Activated B cell treated with CpG ODN at 0.5 μM for 24 hours (primary cell): ENCODE measurements around the gene KRT6A. TPM values are rescaled to one million over a fixed set of nuclear protein-coding genes. Genes with fewer than 3 reads are reported as not detected.

Source experiments
- ATAC-seq: fragments of 200-7000 bp; cut with Tn5 transposase; one replicate; pipeline ENCODE4 v1.10.0; 2021; ENCODE audit warnings: low read depth, mild to moderate bottlenecking, moderate library complexity
- CTCF ChIA-PET: fragments of 350-600 bp; sonication (Branson Sonifier 250); formaldehyde crosslinking; loops from one replicate; lab custom pipeline; 2021; ENCODE audit warnings: antibody characterized with exemption; lab: Charles Lee
- POLR2A ChIA-PET: fragments of 350-600 bp; sonication (Branson Sonifier 250); formaldehyde crosslinking; loops from one replicate; lab custom pipeline; 2021; ENCODE audit warnings: antibody characterized with exemption; lab: Charles Lee
- DNase-seq: peaks from one replicate; pipeline ENCODE4 v3.0.0; 2022
- H3K27ac Mint-ChIP-seq: one replicate; pipeline ENCODE4 v1.8.0; 2020; ENCODE audit warnings: mixed read lengths
- H3K27me3 Mint-ChIP-seq: one replicate; pipeline ENCODE4 v1.8.0; 2021; ENCODE audit warnings: mixed read lengths
- H3K36me3 Mint-ChIP-seq: one replicate; pipeline ENCODE4 v1.8.0; 2021; ENCODE audit warnings: low read depth, mixed read lengths
- H3K4me1 Mint-ChIP-seq: one replicate; pipeline ENCODE4 v1.8.0; 2021; ENCODE audit warnings: mixed read lengths
- H3K4me3 Mint-ChIP-seq: one replicate; pipeline ENCODE4 v1.8.0; 2020; ENCODE audit warnings: mild to moderate bottlenecking, mixed read lengths
- H3K9me3 Mint-ChIP-seq: one replicate; pipeline ENCODE4 v1.8.0; 2020; ENCODE audit warnings: mixed read lengths
- CTCF ChIP-seq: fragments of 200-600 bp; IDR thresholded peaks from one replicate; pipeline ENCODE4 v1.8.0; 2022; ENCODE audit warnings: antibody characterized with exemption, mild to moderate bottlenecking
- intact Hi-C: fragments of 100-400 bp; cut with micrococcal nuclease; formaldehyde crosslinking; loops from one replicate; pipeline ENCODE4 v1.15.1; 2024
- total RNA-seq: library from RNA; stranded (reverse); gene quantifications from 2 replicates; pipeline ENCODE4 v1.2.3, GENCODE V29; 2022

Gene KRT6A
- total RNA-seq, 1 donor from 2014 or later = not detected

DNA sequence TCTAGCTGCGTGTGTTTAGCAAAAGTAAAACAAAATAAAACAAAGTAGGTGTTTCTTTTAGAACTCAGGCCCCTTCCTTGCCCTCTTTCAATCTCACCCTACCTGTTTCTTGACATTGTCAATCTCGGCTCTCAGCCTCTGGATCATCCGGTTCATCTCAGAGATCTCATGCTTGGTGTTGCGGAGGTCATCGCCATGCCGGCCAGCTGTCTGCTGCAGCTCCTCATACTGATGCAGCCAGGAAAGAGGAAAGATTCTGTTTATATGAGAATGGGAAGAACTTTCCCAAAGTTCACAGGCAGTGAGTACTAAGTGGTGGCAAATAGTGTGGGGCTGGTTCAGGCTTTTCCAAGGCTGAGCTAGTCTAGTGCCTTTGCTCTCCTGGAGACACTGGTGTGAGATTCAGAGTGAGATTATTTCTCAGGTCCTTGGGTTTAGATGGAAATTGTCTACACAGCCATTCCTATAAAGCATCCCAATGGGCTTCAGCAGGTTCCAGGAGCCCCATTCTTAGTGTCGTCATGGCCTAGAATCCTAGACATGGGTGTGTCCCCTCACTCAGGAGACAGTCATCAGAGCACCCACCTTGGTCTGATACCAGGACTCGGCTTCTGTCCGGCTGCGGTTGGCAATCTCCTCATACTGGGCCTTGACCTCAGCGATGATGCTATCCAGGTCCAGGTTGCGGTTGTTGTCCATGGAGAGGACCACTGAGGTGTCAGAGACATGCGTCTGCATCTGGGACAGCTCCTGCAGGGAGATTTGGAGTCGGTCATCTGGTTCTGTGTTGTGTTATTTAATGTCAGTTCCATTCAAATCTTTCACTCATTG is 24.2 kb upstream of the KRT6A start:
- no peak for ATAC-seq
- ChIA-PET POLR2A (no interaction called here), CTCF (no interaction called here)
- H3K4me1 Mint-ChIP-seq = no peaks in the 10 kb centered on the region
- intact Hi-C loops = no loop called here
- no peaks in the 10 kb centered on the region for H3K27me3 Mint-ChIP-seq
- H3K9me3 Mint-ChIP-seq = no peaks in the 10 kb centered on the region
- H3K4me3 Mint-ChIP-seq = no peak overlapping the region
- TF ChIP-seq CTCF = no peak
- no peak for DNase-seq
- no peaks in the 10 kb centered on the region for H3K36me3 Mint-ChIP-seq
- no peak overlapping the region for H3K27ac Mint-ChIP-seq

- ChIA-PET CTCF (no interaction called here), POLR2A (no interaction called here)
- no peak for TF ChIP-seq CTCF
- Mint-ChIP-seq H3K36me3 (no peaks in the 10 kb centered on the region), H3K27me3 (no peaks in the 10 kb centered on the region), H3K27ac (no peak overlapping the region), H3K4me3 (no peak overlapping the region), H3K4me1 (no peaks in the 10 kb centered on the region), H3K9me3 (peaks cover 2% of the 10 kb centered on the region)
- intact Hi-C loops = no loop called here
- ATAC-seq (no peak), DNase-seq (no peak)
These were observed 23.1 kb upstream of the KRT6A start for GRCh38 chr12:52515927-52516831.

DNA sequence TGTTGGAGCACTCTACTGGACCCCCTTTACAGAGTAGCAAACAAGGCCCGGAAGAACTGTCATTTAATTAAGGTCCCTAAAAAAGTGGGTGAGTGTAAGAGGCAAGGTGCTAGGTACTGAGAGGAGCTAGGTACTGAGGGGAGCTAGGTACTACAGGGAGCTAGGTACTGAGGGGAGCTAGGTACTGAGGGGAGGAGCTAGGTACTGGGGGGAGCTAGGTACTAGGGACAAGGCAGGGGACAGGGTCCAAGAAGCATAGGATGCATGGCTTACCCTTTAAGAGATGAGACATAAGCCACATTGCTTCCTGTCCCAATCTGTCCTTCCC is 22.2 kb upstream of the KRT6A start:
- POLR2A ChIA-PET = no interaction called here
- H3K4me1 Mint-ChIP-seq = no peaks in the 10 kb centered on the region
- ATAC-seq (no peak), DNase-seq (no peak)
- H3K4me3 Mint-ChIP-seq = no peak overlapping the region
- peaks cover 1% of the 10 kb centered on the region for H3K27me3 Mint-ChIP-seq
- H3K27ac Mint-ChIP-seq = no peak overlapping the region
- H3K36me3 Mint-ChIP-seq = no peaks in the 10 kb centered on the region
- CTCF ChIA-PET = no interaction called here
- no peak for TF ChIP-seq CTCF
- peaks cover 5% of the 10 kb centered on the region for H3K9me3 Mint-ChIP-seq
- intact Hi-C loops = no loop called here

DNA sequence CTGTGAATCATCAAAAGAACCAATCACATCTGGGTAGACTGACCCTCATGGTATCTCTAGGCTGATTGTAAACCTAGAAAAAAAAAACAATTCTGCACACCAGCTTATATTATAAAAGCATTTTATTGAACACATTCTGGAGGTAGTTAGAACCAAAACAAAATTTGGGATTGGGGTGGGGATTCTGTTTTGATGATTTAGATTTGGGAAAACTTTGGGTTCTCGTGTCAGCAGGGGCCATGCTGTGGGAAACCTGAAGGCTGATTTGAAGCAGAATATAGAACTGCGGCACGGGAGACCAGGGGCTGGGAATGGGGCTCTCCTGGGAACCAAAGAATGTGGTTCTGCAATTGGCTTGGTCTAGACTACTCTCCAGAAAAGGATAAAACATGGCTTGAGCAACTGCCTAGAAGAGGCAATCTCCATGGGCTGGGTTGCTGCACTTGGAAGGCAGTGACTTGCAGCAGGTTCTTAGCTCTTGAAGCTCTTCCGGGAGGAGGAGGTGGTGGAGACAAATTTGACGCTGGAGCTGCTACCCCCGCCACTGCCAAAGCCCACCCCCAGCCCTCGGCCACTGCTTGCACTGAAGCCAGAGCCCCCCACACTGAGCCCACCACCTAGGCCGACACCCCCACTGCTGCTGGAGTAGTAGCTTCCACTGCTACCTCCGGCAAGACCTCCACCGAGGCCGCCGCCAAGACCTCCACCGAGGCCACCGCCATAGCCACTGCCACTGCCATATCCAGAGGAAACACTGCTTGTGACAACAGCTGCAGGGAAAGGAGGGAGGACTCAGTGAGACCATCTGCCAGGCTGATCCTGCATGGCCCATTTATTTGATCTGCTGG is 21.6 kb upstream of the KRT6A start:
- Mint-ChIP-seq H3K36me3 (no peaks in the 10 kb centered on the region), H3K4me1 (no peaks in the 10 kb centered on the region), H3K27ac (no peak overlapping the region), H3K9me3 (peaks cover 6% of the 10 kb centered on the region), H3K4me3 (no peak overlapping the region), H3K27me3 (peaks cover 3% of the 10 kb centered on the region)
- ATAC-seq (no peak), DNase-seq (no peak)
- no peak for TF ChIP-seq CTCF
- POLR2A ChIA-PET = no interaction called here
- intact Hi-C loops = no loop called here
- CTCF ChIA-PET = no interaction called here
